Measurements from ENCODE around the gene CRYBG3.

CRYBG3 gene

DNA sequence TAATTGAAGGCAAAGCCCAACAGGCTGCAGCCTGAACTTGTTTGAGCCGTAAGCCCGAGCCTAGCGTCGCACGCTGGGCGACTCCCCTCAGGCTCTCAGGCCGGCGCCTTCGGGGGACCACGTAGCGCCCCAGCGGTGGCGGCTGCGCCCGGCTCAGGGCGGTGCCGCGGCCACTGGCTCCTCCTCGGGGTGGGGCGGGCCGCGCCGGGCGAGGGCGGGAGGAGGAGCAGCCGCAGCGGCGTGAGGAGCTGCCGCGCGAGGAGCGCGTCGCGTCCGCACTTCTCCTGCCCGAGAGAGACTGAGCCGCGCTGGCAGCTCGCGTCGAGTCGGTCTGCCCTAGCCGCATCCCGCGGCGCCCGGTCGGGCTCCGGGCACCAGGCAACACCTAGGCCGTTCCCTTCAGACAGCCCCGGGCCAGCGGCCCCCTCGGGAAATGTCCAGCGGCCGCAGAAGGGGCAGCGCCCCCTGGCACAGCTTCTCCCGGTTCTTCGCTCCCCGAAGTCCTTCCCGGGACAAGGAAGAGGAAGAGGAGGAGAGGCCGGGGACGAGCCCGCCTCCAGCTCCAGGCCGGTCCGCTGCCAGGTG lies at the start of gene CRYBG3:
Gene CRYBG3 (plus strand): TSS at position 238 of the 585 bp plus-strand sequence. CDS start 196 bp downstream, at position 434.
- H3K4me1 Mint-ChIP-seq: peaks cover 27% of the 10 kb centered on the region
- H3K36me3 Mint-ChIP-seq: peaks cover 2% of the 10 kb centered on the region
- H3K9me3 Mint-ChIP-seq: no peaks in the 10 kb centered on the region
- CTCF ChIA-PET: interaction anchor here (1.1 to 4.0 kb wide), 6 partner anchors 28 to 216 kb away, joined by 3 to 22 read pairs (median 8); no protein-coding TSS in a partner anchor
- peaks cover 38% of the 10 kb centered on the region for H3K27me3 Mint-ChIP-seq
- peak within 1 kb of the TSS; percentile 99 for H3K4me3 Mint-ChIP-seq
- peak; percentile 88 for DNase-seq
- H3K27ac Mint-ChIP-seq: peak within 1 kb of the TSS; percentile 85

DNA sequence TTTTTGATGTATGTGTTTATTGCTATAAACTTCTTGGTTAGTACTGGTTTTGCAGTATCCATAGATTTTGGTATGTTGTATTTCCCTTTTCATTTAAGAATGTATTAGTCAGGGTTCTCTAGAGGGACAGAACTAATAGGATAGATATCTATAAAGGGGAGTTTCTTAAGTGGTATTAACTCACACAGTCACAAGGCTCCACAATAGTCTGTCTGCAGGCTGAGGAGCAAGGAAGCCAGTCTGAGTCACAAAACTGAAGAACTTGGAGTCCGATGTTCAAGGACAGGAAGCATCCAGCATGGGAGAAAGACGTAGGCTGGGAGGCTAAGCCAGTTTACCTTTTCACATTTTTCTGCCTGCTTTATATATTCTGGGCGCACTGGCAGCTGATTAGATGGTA lies 48.9 kb upstream of the CRYBG3 start:
- no peak overlapping the region for H3K4me3 Mint-ChIP-seq
- CTCF ChIA-PET: no interaction called here
- no peaks in the 10 kb centered on the region for H3K27me3 Mint-ChIP-seq
- H3K9me3 Mint-ChIP-seq: no peaks in the 10 kb centered on the region
- no peak overlapping the region for H3K27ac Mint-ChIP-seq
- H3K4me1 Mint-ChIP-seq: no peaks in the 10 kb centered on the region
- no peak for DNase-seq
- H3K36me3 Mint-ChIP-seq: peaks cover 18% of the 10 kb centered on the region

DNA sequence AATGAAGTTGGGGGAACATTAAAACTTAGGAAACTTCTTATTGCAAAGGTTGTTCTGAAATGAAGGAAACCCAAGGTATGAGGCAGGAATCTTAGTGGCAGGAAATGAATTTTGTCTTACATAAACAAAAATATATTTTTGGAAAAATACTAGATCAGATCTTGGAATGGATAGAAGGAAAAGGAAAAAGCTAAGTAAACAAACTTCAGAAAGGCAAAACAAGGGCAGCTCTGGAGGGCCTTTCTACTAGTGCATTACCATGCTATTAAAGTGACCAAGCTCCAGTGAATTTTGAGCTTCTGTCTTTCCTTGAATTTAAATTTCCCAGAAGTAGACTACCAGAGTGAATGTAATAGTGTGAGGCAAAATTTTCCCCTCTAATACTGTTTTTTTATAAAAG lies 43.7 kb upstream of the CRYBG3 start:
- no peak overlapping the region for H3K4me3 Mint-ChIP-seq
- CTCF ChIA-PET: interaction anchor here (0.7 kb wide), 1 partner anchor 246 kb away, joined by 3 read pairs; no protein-coding TSS in a partner anchor
- no peaks in the 10 kb centered on the region for H3K27me3 Mint-ChIP-seq
- H3K36me3 Mint-ChIP-seq: peaks cover 3% of the 10 kb centered on the region
- H3K27ac Mint-ChIP-seq: no peak overlapping the region
- DNase-seq: no peak
- no peaks in the 10 kb centered on the region for H3K9me3 Mint-ChIP-seq
- no peaks in the 10 kb centered on the region for H3K4me1 Mint-ChIP-seq

DNA sequence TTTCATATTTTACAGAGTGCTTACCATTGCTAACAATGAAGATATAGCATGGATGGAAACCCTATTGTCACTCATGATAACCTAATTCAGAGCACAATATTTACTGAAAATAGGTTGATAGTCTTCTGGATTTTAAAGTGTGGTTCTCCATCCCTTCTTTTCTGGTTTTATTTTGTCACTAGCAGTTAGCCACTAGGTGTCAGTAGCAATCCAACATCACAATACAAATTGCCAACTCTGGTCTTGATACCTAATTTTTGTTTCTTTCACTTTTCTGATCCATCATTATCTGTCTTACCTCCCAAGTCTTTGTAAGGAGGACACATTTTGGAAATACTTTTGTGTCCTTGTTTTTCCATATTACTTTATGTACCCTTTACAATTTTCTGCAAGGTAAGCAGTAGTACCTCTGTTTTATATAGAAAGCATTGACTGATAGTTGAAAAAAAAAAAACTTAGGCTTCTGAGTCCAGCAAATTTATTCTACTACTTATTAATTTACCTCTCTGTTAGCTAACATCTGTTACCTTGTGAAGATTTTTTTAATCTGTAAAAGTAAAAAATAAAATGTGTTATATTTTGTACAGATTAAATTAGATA lies 28.3 kb upstream of the CRYBG3 start:
- H3K27me3 Mint-ChIP-seq: no peaks in the 10 kb centered on the region
- no peak for DNase-seq
- no peaks in the 10 kb centered on the region for H3K9me3 Mint-ChIP-seq
- no peaks in the 10 kb centered on the region for H3K4me1 Mint-ChIP-seq
- H3K27ac Mint-ChIP-seq: no peak overlapping the region
- no peak overlapping the region for H3K4me3 Mint-ChIP-seq
- CTCF ChIA-PET: interaction anchor here (0.6 to 4.5 kb wide), 9 partner anchors 11 to 511 kb away, joined by 3 to 84 read pairs (median 4); partner anchors contain the start of gene CRYBG3
- H3K36me3 Mint-ChIP-seq: no peaks in the 10 kb centered on the region

DNA sequence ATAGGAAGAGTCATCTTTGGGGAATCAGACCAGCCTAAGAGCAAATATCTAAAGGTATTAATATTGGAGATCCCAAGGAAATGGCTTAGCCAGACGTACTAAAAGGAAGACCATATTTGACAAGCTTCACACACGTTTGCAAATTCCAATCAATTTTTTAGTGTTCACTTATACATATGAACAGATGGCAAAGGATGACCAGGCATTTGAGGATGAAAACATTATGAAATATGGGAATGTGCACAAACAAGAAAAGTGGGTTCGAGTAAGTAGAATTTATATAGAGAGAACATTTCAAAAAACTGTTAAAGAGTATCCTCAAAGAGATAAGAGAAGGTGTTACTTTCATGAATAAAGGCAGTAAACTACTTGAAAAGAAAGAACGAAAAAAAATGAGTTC lies 25.9 kb upstream of the CRYBG3 start:
- H3K4me3 Mint-ChIP-seq: no peak overlapping the region
- H3K27me3 Mint-ChIP-seq: no peaks in the 10 kb centered on the region
- H3K27ac Mint-ChIP-seq: no peak overlapping the region
- H3K36me3 Mint-ChIP-seq: no peaks in the 10 kb centered on the region
- DNase-seq: no peak
- CTCF ChIA-PET: interaction anchor here (0.6 to 4.5 kb wide), 4 partner anchors 172 to 226 kb away, joined by 3 to 84 read pairs (median 4); no protein-coding TSS in a partner anchor
- no peaks in the 10 kb centered on the region for H3K9me3 Mint-ChIP-seq
- no peaks in the 10 kb centered on the region for H3K4me1 Mint-ChIP-seq

DNA sequence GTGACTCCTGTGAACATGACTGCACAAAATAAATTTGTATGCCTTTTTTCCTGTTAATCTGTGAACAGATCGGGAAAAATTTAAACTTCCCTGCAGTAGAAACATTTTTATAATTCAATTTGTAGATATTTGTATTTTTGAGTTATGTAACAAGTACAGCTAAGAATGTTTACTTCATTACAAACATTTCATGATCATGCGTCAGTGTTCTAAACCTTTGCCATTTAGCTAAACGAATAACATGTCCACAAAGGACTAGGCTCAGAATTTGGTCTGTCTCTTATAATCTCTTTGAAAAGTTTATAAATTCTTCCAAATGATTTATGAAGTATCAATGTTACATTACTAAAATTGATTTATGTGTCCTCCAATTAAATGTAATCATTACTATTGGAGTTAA lies 17.3 kb upstream of the CRYBG3 start:
- Mint-ChIP-seq H3K27me3 (peaks cover 8% of the 10 kb centered on the region), H3K4me1 (no peaks in the 10 kb centered on the region), H3K9me3 (no peaks in the 10 kb centered on the region), H3K27ac (no peak overlapping the region), H3K36me3 (no peaks in the 10 kb centered on the region), H3K4me3 (no peak overlapping the region)
- DNase-seq: no peak
- CTCF ChIA-PET: interaction anchor here (0.6 to 2.2 kb wide), 4 partner anchors 8 to 234 kb away, joined by 3 to 5 read pairs (median 4); no protein-coding TSS in a partner anchor

DNA sequence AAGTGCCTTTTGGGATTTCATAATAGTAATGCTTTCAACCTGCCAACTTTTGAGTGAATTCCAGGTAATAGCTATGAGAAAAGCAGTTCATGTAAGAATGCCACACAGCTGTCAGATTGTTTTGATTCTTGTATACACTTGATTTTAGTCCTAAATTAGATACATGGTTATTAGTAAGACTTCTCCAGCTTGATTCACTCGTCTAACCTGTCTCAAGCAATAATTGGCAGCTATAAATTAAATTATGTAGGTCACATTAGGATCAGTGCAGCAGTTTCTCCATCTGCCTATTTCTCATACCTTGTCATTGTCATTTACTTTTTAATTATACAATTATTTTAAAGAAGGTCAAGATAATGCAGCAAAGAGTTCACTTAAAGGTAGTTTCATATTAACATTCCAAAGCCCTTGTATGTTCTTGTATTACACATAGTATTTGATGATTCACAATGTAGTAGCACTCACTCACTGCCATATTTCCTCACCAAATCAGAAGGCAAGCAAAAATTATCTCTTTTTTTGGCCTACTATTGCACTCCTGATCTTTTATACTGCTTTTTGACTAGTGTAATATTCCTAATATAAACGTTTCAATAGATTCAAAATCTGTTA lies 10.9 kb upstream of the CRYBG3 start:
- Mint-ChIP-seq H3K9me3 (no peaks in the 10 kb centered on the region), H3K27ac (no peak overlapping the region), H3K4me3 (no peak overlapping the region), H3K36me3 (no peaks in the 10 kb centered on the region), H3K4me1 (peaks cover 11% of the 10 kb centered on the region), H3K27me3 (peaks cover 16% of the 10 kb centered on the region)
- CTCF ChIA-PET: interaction anchor here (0.9 kb wide), 1 partner anchor 19 kb away, joined by 3 read pairs; no protein-coding TSS in a partner anchor
- DNase-seq: no peak

DNA sequence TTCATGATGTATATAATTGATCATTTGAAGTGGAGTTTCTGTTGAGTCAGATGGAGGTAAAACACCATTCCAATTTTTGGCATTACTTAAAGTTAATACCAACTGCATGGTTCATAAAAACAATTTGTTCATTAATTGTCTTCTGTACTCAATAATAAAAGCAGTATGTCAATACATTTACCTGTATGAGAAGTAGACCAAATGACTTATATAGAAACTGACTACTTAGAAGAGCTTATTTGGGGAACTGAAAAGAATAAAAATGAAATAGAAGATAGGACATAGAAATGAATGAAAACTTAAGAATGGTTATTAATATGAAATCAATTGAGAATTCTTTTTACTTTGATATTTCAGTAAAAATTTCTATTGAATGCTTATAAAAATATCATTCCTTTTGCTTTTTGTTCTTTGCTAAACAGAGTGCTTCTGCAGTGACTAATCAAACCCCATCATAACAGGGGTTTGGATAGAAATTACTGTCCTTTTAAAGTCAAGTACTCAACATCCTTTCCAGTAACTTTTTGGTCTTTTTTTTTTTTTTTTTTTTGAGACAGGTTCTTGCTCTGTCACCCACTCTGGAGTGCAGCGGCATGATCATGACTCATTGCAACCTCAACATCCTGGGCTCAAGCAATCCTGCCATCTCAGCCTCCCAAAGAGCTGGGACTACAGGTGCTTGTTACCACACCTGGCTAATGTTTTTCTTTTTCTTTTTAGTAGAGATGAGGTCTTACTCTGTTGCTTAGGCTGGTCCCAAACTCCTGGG lies 6.5 kb upstream of the CRYBG3 start:
- Mint-ChIP-seq H3K36me3 (no peaks in the 10 kb centered on the region), H3K9me3 (no peaks in the 10 kb centered on the region), H3K27ac (peak overlapping the region; percentile 73), H3K27me3 (peaks cover 5% of the 10 kb centered on the region), H3K4me3 (no peak overlapping the region), H3K4me1 (peaks cover 19% of the 10 kb centered on the region)
- DNase-seq: peak; percentile 70
- CTCF ChIA-PET: interaction anchor here (2.6 kb wide), 1 partner anchor 208 kb away, joined by 8 read pairs; no protein-coding TSS in a partner anchor

DNA sequence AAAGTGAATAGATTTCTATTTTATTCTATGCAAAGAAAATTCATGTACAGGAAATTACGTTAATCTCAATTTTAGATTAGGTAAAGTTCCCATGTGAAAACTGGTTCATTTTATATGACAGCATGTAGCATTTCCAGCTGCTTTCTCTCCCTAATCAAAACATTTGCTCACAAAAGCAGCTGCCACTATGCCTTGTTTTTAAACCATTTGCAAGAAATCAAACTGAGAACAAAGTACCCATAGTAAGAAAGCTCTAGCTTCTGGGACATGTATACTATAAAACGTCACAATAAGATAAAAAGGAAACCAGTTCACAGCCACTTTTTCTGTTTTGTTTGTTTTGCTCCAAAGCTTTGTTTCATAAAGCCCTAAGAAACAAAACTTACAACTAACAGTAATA lies 5.0 kb upstream of the CRYBG3 start:
- H3K36me3 Mint-ChIP-seq: no peaks in the 10 kb centered on the region
- CTCF ChIA-PET: interaction anchor here (2.6 kb wide), 1 partner anchor 206 kb away, joined by 8 read pairs; no protein-coding TSS in a partner anchor

DNA sequence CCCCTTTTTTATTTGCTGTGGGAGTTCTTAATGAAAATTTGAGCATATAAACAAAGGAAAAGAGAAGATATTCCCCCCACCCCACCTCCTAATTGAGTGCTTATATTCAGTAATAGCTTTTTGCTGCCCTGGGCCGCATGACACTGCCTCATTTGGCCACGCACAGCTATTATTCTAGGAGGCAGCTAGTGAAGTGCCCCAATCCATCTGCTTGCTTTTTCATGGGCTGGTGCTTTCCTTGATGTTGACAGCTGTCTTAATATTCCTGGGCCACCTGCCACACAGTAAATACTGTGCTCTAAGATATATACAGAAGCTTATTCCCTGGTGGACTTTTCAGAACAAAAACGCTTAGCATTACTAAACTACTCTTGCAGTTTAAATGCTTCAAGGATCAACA lies 3.8 kb upstream of the CRYBG3 start:
- Mint-ChIP-seq H3K36me3 (peaks cover 2% of the 10 kb centered on the region), H3K4me3 (no peak overlapping the region), H3K9me3 (no peaks in the 10 kb centered on the region), H3K4me1 (peaks cover 34% of the 10 kb centered on the region), H3K27ac (no peak overlapping the region), H3K27me3 (peaks cover 28% of the 10 kb centered on the region)
- no peak for DNase-seq
- CTCF ChIA-PET: no interaction called here

More for the DNA sequence above, 5.0 kb upstream of the CRYBG3 start:
- Mint-ChIP-seq H3K4me3 (no peak overlapping the region), H3K4me1 (peaks cover 27% of the 10 kb centered on the region), H3K27me3 (peaks cover 16% of the 10 kb centered on the region), H3K9me3 (no peaks in the 10 kb centered on the region), H3K27ac (no peak overlapping the region)
- no peak for DNase-seq

DNA sequence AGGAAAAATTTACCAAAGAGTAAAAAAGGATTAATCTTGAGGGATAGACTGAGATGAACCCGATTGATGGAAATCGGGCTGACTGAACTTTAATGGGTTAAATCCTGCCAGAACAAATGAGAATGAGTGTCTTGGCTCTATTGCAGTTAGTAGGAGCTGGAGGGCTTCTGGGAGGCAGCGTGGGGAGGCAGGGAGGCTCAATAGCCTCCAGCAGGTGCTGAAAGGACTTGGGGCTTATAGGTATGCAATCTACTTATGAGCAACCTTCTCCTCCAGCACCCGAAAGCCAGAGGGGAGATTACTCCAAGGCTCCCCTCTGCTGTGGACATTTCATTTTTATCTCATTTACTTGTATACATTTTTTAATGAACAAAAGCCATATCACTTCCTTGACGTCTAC lies 1.0 kb upstream of the CRYBG3 start:
- Mint-ChIP-seq H3K9me3 (no peaks in the 10 kb centered on the region), H3K36me3 (peaks cover 2% of the 10 kb centered on the region), H3K4me3 (peak overlapping the region; percentile 99), H3K27ac (peak overlapping the region; percentile 85), H3K27me3 (peaks cover 39% of the 10 kb centered on the region), H3K4me1 (peaks cover 33% of the 10 kb centered on the region)
- peak; percentile 20 for DNase-seq
- CTCF ChIA-PET: interaction anchor here (0.5 to 4.0 kb wide), 8 partner anchors 24 to 217 kb away, joined by 3 to 22 read pairs (median 6); no protein-coding TSS in a partner anchor

DNA sequence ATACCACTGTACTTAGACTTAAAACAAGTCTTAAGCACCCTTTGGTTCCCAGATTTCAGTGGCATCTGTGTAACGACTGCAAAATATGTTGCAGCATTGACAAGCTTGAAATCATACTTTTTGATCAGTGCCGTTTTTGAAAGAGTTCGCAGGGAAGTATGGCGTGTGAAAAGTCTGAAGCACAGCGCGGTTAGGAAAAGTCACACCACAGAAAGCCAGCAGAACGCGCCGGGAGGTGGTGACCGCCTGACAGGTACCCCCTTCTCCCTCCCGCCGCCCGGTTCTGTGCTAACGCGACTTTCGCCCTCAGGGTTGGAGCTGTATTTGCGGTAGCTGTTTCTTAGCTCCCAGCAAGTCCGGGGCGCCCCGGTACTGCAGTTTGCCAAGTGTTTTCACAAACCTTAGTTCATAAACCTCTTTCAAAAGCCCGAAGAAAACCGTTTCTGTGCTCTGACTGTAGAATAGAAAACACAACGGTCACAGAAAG lies 481 bp upstream of the CRYBG3 start:
- peak; percentile 73 for DNase-seq
- CTCF ChIA-PET: interaction anchor here (1.1 to 4.0 kb wide), 7 partner anchors 24 to 217 kb away, joined by 3 to 22 read pairs (median 7); no protein-coding TSS in a partner anchor
- H3K4me1 Mint-ChIP-seq: peaks cover 28% of the 10 kb centered on the region

DNA sequence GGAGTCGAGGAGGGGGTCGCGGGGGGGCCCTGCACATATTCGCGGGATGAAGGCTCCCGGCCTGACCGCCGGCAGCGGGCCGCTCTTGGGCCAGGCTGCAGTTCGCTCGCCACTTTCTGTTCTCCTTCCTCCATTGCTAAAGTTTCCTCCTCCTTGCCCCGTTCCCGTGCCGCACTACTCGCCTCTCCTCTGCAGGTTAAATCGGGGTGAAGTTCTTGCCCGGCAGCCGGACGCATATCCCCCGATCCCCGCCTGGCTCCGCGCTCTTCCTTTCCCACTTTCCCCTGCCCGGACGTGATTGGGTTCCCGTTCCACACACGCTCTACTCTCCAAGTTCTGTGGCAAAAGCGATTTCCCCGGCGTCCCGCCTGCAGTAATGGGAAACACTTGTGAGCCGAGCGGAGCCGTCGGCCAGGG lies 556 bp downstream of the CRYBG3 start:
- CTCF ChIA-PET: interaction anchor here (1.8 to 4.0 kb wide), 4 partner anchors 28 to 216 kb away, joined by 7 to 22 read pairs (median 10); no protein-coding TSS in a partner anchor
- Mint-ChIP-seq H3K4me1 (peaks cover 27% of the 10 kb centered on the region), H3K4me3 (peak overlapping the region; percentile 99), H3K27me3 (peaks cover 40% of the 10 kb centered on the region), H3K9me3 (no peaks in the 10 kb centered on the region), H3K27ac (peak overlapping the region; percentile 85), H3K36me3 (peaks cover 2% of the 10 kb centered on the region)
- peak; percentile 49 for DNase-seq

More for the DNA sequence above, 481 bp upstream of the CRYBG3 start:
- Mint-ChIP-seq H3K4me3 (peak overlapping the region; percentile 99), H3K9me3 (no peaks in the 10 kb centered on the region), H3K36me3 (peaks cover 2% of the 10 kb centered on the region), H3K27me3 (peaks cover 37% of the 10 kb centered on the region), H3K27ac (peak overlapping the region; percentile 85)
